Panc1 (cell line): ENCODE results near the gene ADAMTS10. TPM values are rescaled to one million over a fixed set of nuclear protein-coding genes. Genes with fewer than 3 reads are reported as not detected.

Experiments used
- ATAC-seq: fragments of 200-7000 bp; cut with Tn5 transposase; 2 replicates; pipeline ENCODE4 v1.9.1; 2020; ENCODE audit warnings: mild to moderate bottlenecking, moderate library complexity
- BruUV-seq: library from RNA; stranded (reverse); fragments of 400-500 nt; replicated peaks from 2 replicates; lab custom pipeline; 2021; lab: Mats Ljungman, UMichigan
- CTCF ChIA-PET: fragments of 300-600 bp; sonication (Branson Sonifier 250); formaldehyde crosslinking; loops from one replicate; lab custom pipeline; 2022; ENCODE audit warnings: antibody characterized with exemption; lab: Charles Lee
- POLR2A ChIA-PET: fragments of 300-600 bp; sonication (Branson Sonifier 250); formaldehyde crosslinking; loops from one replicate; lab custom pipeline; 2022; ENCODE audit warnings: antibody characterized with exemption; lab: Charles Lee
- DNase-seq: peaks from one replicate; pipeline ENCODE4 v3.0.0-alpha.2; 2010; ENCODE audit warnings: low read depth, low spot score
- H3K27ac ChIP-seq: 2 replicates; pipeline ENCODE4 v1.5.1; 2011; ENCODE audit warnings: mild to moderate bottlenecking, low read length, inconsistent platforms
- H3K27me3 ChIP-seq: fragments of 200-500 bp; sonication (Bioruptor generic); 2 replicates; pipeline ENCODE4 v1.6.0; 2014; ENCODE audit warnings: low read length, inconsistent platforms; ENCODE audit not compliant: control insufficient read depth, insufficient read depth
- H3K36me3 ChIP-seq: fragments of 200-500 bp; sonication (Bioruptor generic); 2 replicates; pipeline ENCODE4 v1.5.1; 2014; ENCODE audit warnings: inconsistent platforms, mild to moderate bottlenecking, low read length, moderate library complexity; ENCODE audit not compliant: control insufficient read depth, insufficient read depth
- H3K4me1 ChIP-seq: 2 replicates; pipeline ENCODE4 v1.5.1; 2011; ENCODE audit warnings: inconsistent platforms, mild to moderate bottlenecking, low read length, moderate library complexity; ENCODE audit not compliant: control insufficient read depth, insufficient read depth
- H3K4me3 ChIP-seq, 2 experiments: 2 replicates each; pipeline ENCODE4 v1.5.1; 2011 to 2012; ENCODE audit warnings: low read depth in 2 of 2, low read length in 2 of 2, mild to moderate bottlenecking in 2 of 2, inconsistent platforms in 1 of 2, moderate library complexity in 1 of 2
- H3K9me3 ChIP-seq: fragments of 200-500 bp; sonication (Bioruptor generic); 2 replicates; pipeline ENCODE4 v1.5.1; 2014; ENCODE audit warnings: low read depth, mild to moderate bottlenecking, inconsistent platforms, low read length, moderate library complexity; ENCODE audit not compliant: control insufficient read depth, insufficient read depth
- CTCF ChIP-seq: fragments of 450-650 bp; IDR thresholded peaks from 2 replicates; pipeline ENCODE4 v1.5.1; 2017; ENCODE audit warnings: mild to moderate bottlenecking
- POLR2AphosphoS5 ChIP-seq: IDR thresholded peaks from 2 replicates; pipeline ENCODE4 v1.6.1; 2012; ENCODE audit warnings: mild to moderate bottlenecking, low read depth, low read length, moderate library complexity
- REST ChIP-seq, 2 experiments: IDR thresholded peaks; 2 replicates each; pipeline ENCODE4 v1.6.1; 2011 to 2012; ENCODE audit warnings: low read depth in 2 of 2, control low read depth in 1 of 2, low read length in 1 of 2, mild to moderate bottlenecking in 1 of 2, moderate library complexity in 1 of 2; ENCODE audit not compliant: insufficient read depth in 1 of 2
- SIN3A ChIP-seq: IDR thresholded peaks from 2 replicates; pipeline ENCODE4 v1.6.1; 2012; ENCODE audit warnings: low read depth, mild to moderate bottlenecking, low read length, moderate library complexity, borderline replicate concordance; ENCODE audit not compliant: insufficient read depth
- TCF7L2 ChIP-seq: IDR thresholded peaks from 2 replicates; pipeline ENCODE4 v1.6.1; 2011; ENCODE audit warnings: mild to moderate bottlenecking, low read depth, low read length, inconsistent platforms
- in situ Hi-C: cut with HindIII; loops from 2 replicates; pipeline ENCODE4 v1.10.0; 2016; ENCODE audit warnings: low sequenced_read_pairs, low pct_unique_long_range_greater_than_20kb
- intact Hi-C: fragments of 100-400 bp; cut with micrococcal nuclease; formaldehyde crosslinking; loops from one replicate; pipeline ENCODE4 v1.10.0; 2022; ENCODE audit not compliant: unreplicated experiment
- total RNA-seq: library from RNA; stranded (reverse); gene quantifications from one replicate; pipeline ENCODE4 v1.2.1, GENCODE V29; 2021; ENCODE audit not compliant: unreplicated experiment

ADAMTS10 gene
- total RNA-seq, 1 experiment from 2014 or later: 10.0 TPM

GRCh38 chr19:8601796-8602195, 8.7 kb downstream of the ADAMTS10 start:
- H3K27ac ChIP-seq: no peak overlapping the region
- BruUV-seq: no TSS peak
- no peaks in the 10 kb centered on the region for H3K36me3 ChIP-seq
- H3K4me3 ChIP-seq: no peak overlapping the region
- H3K9me3 ChIP-seq: no peaks in the 10 kb centered on the region
- ChIA-PET CTCF (no interaction called here), POLR2A (interaction anchor here (0.6 kb wide), 1 partner anchor 181 kb away, joined by 3 read pairs; no protein-coding TSS in a partner anchor)
- H3K27me3 ChIP-seq: no peaks in the 10 kb centered on the region
- in situ Hi-C loops (no loop called here), intact Hi-C loops (no loop called here)
- H3K4me1 ChIP-seq: no peaks in the 10 kb centered on the region
- no peak for ATAC-seq
- DNase-seq: no peak
- TF ChIP-seq TCF7L2 (no peak), REST (IDR thresholded peaks at IDR 0.05; ENCODE audit: insufficient read depth in 1 of 2, low read depth in 2 of 2, low read length in 1 of 2) (no peak), POLR2AphosphoS5 (no peak), CTCF (no peak)

DNA sequence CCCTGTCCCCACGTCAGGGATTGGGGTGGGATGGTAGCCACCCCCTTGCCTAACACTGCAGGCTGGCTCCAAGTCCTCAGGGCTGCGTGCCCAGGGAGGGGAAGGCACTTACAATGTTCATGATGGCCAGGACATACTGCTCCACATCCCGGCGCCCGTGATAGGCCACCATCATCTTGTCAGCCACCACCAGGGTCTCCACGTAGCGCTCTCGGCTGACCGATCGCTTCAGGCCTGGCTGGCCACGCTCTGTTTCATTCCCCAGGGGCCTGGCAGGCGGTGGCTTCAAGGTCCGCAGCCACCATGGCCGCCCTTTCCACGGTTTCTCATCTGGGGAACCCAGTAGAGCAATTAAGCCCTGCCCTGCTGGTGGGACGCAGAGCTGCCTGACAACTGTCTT, 9.7 kb downstream of the ADAMTS10 start:
- H3K27ac ChIP-seq: no peak overlapping the region
- H3K4me3 ChIP-seq: no peak overlapping the region
- in situ Hi-C loops (no loop called here), intact Hi-C loops (no loop called here)
- TF ChIP-seq SIN3A (no peak), CTCF (no peak), REST (IDR thresholded peaks at IDR 0.05; ENCODE audit: insufficient read depth in 1 of 2, low read depth in 2 of 2, low read length in 1 of 2) (no peak), POLR2AphosphoS5 (no peak)
- H3K9me3 ChIP-seq: no peaks in the 10 kb centered on the region
- H3K36me3 ChIP-seq: no peaks in the 10 kb centered on the region
- no peak for DNase-seq
- POLR2A ChIA-PET: no interaction called here
- CTCF ChIA-PET: no interaction called here
- no peaks in the 10 kb centered on the region for H3K27me3 ChIP-seq
- ATAC-seq: no peak
- H3K4me1 ChIP-seq: no peaks in the 10 kb centered on the region
- no TSS peak for BruUV-seq
